ENCODE measurements around the gene GTPBP10. TPM values are rescaled to one million over a fixed set of nuclear protein-coding genes. Genes with fewer than 3 reads are reported as not detected.

The GTPBP10 gene
- total RNA-seq, 5 donors from 2014 or later (not counting 1 experiment from before 2014, with no cell fraction given): 18.4 to 31.8 (median 29.7) TPM

DNA sequence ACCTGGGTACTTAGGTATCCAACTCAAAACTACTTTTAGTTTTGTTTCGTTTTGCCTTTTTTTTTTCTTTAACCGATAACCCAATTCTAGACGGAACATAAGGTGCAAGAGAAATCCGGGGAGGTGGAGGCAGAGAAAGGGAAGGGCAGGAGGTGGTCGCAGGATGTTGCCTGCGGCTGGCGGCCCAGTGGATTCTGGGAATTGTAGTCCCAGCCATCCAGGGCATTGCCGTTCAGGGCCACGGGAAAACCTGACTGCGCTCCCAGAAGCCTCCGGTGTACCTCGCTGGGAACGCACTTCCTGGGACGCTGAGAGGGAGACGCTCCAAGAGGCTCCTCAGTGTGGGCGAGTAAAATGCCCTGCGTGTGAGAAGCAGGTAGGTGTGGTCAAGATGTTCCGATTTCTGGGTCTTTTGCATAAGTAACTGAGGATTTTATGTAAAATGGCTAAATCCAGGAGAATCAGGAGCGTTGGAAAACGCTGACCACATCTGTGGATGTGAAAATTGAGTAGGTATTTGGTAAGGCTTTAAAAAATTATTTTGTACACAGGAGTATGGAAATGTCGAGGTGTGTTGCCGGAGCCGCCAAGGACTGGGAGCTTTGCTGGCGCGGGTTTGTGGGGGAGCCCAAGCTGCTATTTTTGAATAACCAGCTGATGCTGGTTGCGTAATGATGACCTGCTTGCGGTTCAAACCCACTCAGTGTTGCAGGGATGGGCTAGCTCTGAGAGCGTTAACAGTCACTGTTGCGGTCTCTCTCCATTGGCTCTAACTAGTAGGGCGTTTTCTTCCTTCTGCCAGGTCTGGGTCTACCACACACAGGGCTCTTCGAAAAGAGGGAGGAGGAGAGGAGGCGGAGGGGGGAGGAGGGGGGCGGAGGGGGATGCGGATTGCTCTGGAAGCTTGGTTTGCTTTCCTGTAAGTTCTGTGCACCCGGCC, 56.9 kb downstream of the GTPBP10 start, which contains the start of gene CLDN12:
Gene CLDN12, plus strand, starts transcription at position 288 of the 940 bp plus-strand sequence. CDS start 9,216 bp downstream, outside the sequence.
- H3K27me3 Mint-ChIP-seq: peaks cover 0 to 1% of the 10 kb centered on the region in 2 donors
- ChIA-PET CTCF (interaction anchor here (0.6 to 1.7 kb wide), 6 partner anchors 14 to 1622 kb away, joined by 3 to 14 read pairs (median 5); no protein-coding TSS in a partner anchor), POLR2A (interaction anchor here (0.7 to 1.8 kb wide), 3 partner anchors 58 to 176 kb away, joined by 3 to 16 read pairs (median 4); no protein-coding TSS in a partner anchor)
- 0% methylated on average over 24 of the region's 35 CpGs for WGBS (ENCODE audit: insufficient coverage)
- H3K9me3 Mint-ChIP-seq: peaks cover 7 to 22% (median 10%) of the 10 kb centered on the region in 3 donors
- peak within 1 kb of the TSS; percentile 79 to 88 for H3K27ac Mint-ChIP-seq
- no peaks in the 10 kb centered on the region for H3K27me3 ChIP-seq (replicated peaks in 1 of 2; ENCODE audit: control insufficient read depth in 2 of 2, extremely low read depth in 1 of 2, insufficient read depth in 2 of 2, low read length in 1 of 2)
- H3K36me3 Mint-ChIP-seq: peaks cover 5% of the 10 kb centered on the region
- DNase-seq (peak; percentile 13 to 89 (median 77)), ATAC-seq (replicated peaks in 1 of 4) (peak; percentile 91 to 98 (median 96))
- peaks cover 9 to 12% of the 10 kb centered on the region in 2 experiments for H3K4me1 ChIP-seq (ENCODE audit: control insufficient read depth in 1 of 2, extremely low read depth in 1 of 2, insufficient read depth in 2 of 2, low read length in 2 of 2)
- H3K9me3 ChIP-seq: no peaks in the 10 kb centered on the region
- H3K4me3 Mint-ChIP-seq: peak within 1 kb of the TSS; percentile 89 to 96 (median 96)
- H3K27ac ChIP-seq (ENCODE audit: low read length): peak within 1 kb of the TSS; percentile 75
- H3K36me3 ChIP-seq (ENCODE audit: control insufficient read depth in 2 of 2, extremely low read depth in 1 of 2, insufficient read depth in 1 of 2, low read length in 1 of 2): no peaks in the 10 kb centered on the region
- H3K4me1 Mint-ChIP-seq: peaks cover 14 to 22% (median 17%) of the 10 kb centered on the region in 3 donors
- peak within 1 kb of the TSS; percentile 89 to 99 for H3K4me3 ChIP-seq (ENCODE audit: control insufficient read depth in 1 of 2, extremely low read depth in 1 of 2, low read length in 1 of 2)

DNA sequence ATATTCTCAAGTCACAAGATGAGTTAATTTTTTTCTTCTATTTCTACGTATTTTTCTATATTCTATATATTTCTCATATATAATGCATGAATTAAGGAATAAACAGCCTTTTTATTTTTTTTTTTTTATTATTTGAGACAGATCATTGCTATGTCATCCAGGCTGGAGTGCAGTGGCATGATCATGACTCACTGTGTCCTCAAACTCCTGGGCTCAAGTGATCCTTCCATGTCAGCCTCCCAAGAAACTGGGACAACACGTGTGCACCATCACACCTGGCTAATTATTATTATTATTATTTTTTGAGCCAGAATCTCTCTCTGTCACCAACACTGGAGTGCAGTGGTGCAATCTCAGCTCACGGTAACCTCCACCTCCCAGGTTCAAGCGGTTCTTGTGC, 58.3 kb downstream of the GTPBP10 start:
- Mint-ChIP-seq H3K27me3 (peaks cover 0 to 1% of the 10 kb centered on the region in 2 donors), H3K36me3 (peaks cover 6% of the 10 kb centered on the region), H3K4me1 (peaks cover 14 to 22% (median 17%) of the 10 kb centered on the region in 3 donors), H3K27ac (no peak overlapping the region), H3K4me3 (peak overlapping the region; percentile 89 to 96 (median 96)), H3K9me3 (peaks cover 6 to 11% (median 7%) of the 10 kb centered on the region in 3 donors)
- no peak overlapping the region for H3K4me3 ChIP-seq (ENCODE audit: control insufficient read depth in 1 of 2, extremely low read depth in 1 of 2, low read length in 1 of 2)
- POLR2A ChIA-PET: no interaction called here
- DNase-seq: no peak
- no peaks in the 10 kb centered on the region for H3K27me3 ChIP-seq (replicated peaks in 1 of 2; ENCODE audit: control insufficient read depth in 2 of 2, extremely low read depth in 1 of 2, insufficient read depth in 2 of 2, low read length in 1 of 2)
- ATAC-seq (replicated peaks in 1 of 4): no peak
- CTCF ChIA-PET: no interaction called here
- no peaks in the 10 kb centered on the region for H3K36me3 ChIP-seq (ENCODE audit: control insufficient read depth in 2 of 2, extremely low read depth in 1 of 2, insufficient read depth in 1 of 2, low read length in 1 of 2)
- peaks cover 9 to 12% of the 10 kb centered on the region in 2 experiments for H3K4me1 ChIP-seq (ENCODE audit: control insufficient read depth in 1 of 2, extremely low read depth in 1 of 2, insufficient read depth in 2 of 2, low read length in 2 of 2)
- H3K9me3 ChIP-seq: no peaks in the 10 kb centered on the region
- no CpG with 5 or more reads among the region's 4 CpGs for WGBS (ENCODE audit: insufficient coverage)
- no peak overlapping the region for H3K27ac ChIP-seq (ENCODE audit: low read length)

DNA sequence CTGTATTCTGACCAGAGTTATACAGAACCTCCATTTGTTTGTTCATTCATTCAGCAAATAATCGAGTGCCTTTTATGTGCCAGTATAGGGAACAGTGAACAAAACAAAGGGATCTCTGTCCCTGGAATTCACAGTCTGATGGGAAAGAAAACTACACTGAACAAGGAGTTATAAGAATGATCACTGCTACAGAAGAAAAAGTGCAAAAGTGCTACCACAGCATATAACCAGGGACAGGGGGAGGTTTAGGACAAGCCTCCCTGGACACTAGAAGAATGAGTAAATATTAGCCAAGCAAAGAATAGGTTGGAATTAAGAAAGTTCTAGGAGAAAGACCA, 60.9 kb downstream of the GTPBP10 start:
- DNase-seq (no peak), ATAC-seq (replicated peaks in 1 of 4) (no peak)
- H3K4me1 ChIP-seq (ENCODE audit: control insufficient read depth in 1 of 2, extremely low read depth in 1 of 2, insufficient read depth in 2 of 2, low read length in 2 of 2): peaks cover 9 to 12% of the 10 kb centered on the region in 2 experiments
- peaks cover 0 to 1% of the 10 kb centered on the region in 2 donors for H3K27me3 Mint-ChIP-seq
- POLR2A ChIA-PET: no interaction called here
- no peaks in the 10 kb centered on the region for H3K9me3 Mint-ChIP-seq
- peaks cover 6% of the 10 kb centered on the region for H3K36me3 Mint-ChIP-seq
- no CpG with 5 or more reads among the region's 1 CpG for WGBS (ENCODE audit: insufficient coverage)
- CTCF ChIA-PET: no interaction called here
- H3K27me3 ChIP-seq (replicated peaks in 1 of 2; ENCODE audit: control insufficient read depth in 2 of 2, extremely low read depth in 1 of 2, insufficient read depth in 2 of 2, low read length in 1 of 2): no peaks in the 10 kb centered on the region
- H3K4me3 ChIP-seq (ENCODE audit: control insufficient read depth in 1 of 2, extremely low read depth in 1 of 2, low read length in 1 of 2): no peak overlapping the region
- no peak overlapping the region for H3K27ac Mint-ChIP-seq
- no peaks in the 10 kb centered on the region for H3K36me3 ChIP-seq (ENCODE audit: control insufficient read depth in 2 of 2, extremely low read depth in 1 of 2, insufficient read depth in 1 of 2, low read length in 1 of 2)
- no peaks in the 10 kb centered on the region for H3K9me3 ChIP-seq
- H3K4me3 Mint-ChIP-seq: no peak overlapping the region
- H3K27ac ChIP-seq (ENCODE audit: low read length): no peak overlapping the region
- H3K4me1 Mint-ChIP-seq: peaks cover 14 to 22% (median 17%) of the 10 kb centered on the region in 3 donors

DNA sequence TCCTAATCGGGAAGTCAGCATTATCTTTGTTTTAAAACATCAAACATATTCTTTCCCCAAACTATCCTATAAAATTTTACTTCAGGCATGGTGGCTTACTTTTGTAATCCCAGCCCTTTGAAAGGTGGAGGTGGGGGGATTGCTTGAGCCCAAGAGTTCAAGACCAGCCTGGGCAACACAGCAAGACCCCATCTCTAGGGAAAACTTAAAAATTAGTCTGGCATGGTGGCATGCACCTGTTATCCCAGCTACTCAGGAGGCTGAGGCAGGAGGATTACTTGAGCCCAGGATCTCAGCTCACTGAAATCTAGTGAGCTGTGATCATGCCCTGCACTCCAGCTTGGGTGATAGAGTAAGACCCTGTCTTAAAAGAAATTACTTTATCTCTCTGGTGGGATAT, 61.6 kb downstream of the GTPBP10 start:
- no peak for DNase-seq
- ChIA-PET POLR2A (no interaction called here), CTCF (interaction anchor here in 1 of 2 donors (0.9 to 1.1 kb wide), 2 partner anchors 12 to 62 kb away, joined by 3 to 4 read pairs; no protein-coding TSS in a partner anchor)
- Mint-ChIP-seq H3K27me3 (peaks cover 0 to 1% of the 10 kb centered on the region in 2 donors), H3K9me3 (no peaks in the 10 kb centered on the region), H3K4me3 (no peak overlapping the region), H3K36me3 (peaks cover 6% of the 10 kb centered on the region), H3K27ac (no peak overlapping the region), H3K4me1 (peaks cover 10 to 15% (median 14%) of the 10 kb centered on the region in 3 donors)
- WGBS (ENCODE audit: insufficient coverage): no CpG with 5 or more reads among the region's 1 CpG
- no peak for ATAC-seq (replicated peaks in 1 of 4)
- no peak overlapping the region for H3K4me3 ChIP-seq (ENCODE audit: control insufficient read depth in 1 of 2, extremely low read depth in 1 of 2, low read length in 1 of 2)
- peaks cover 6 to 11% of the 10 kb centered on the region in 2 experiments for H3K4me1 ChIP-seq (ENCODE audit: control insufficient read depth in 1 of 2, extremely low read depth in 1 of 2, insufficient read depth in 2 of 2, low read length in 2 of 2)
- no peaks in the 10 kb centered on the region for H3K9me3 ChIP-seq
- no peak overlapping the region for H3K27ac ChIP-seq (ENCODE audit: low read length)
- no peaks in the 10 kb centered on the region for H3K36me3 ChIP-seq (ENCODE audit: control insufficient read depth in 2 of 2, extremely low read depth in 1 of 2, insufficient read depth in 1 of 2, low read length in 1 of 2)
- no peaks in the 10 kb centered on the region for H3K27me3 ChIP-seq (replicated peaks in 1 of 2; ENCODE audit: control insufficient read depth in 2 of 2, extremely low read depth in 1 of 2, insufficient read depth in 2 of 2, low read length in 1 of 2)

DNA sequence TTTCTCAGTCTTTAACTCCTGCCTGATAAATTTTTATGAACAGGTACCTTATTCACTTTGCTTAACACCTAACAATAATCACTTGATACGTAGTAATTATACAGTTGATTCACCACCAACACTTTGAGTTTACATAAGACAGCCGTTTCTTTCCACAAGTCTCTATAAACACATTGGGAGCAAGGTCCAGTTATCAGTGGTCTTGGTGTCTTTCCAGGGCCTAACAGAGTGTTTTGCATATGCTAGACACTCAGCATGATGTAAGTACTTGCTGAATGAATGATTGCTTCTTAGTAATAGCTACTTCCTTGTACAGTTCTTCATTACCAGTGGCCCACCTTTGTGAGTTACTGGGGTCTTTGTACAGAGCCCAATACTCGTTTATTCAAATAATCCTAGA, 63.2 kb downstream of the GTPBP10 start:
- ChIA-PET CTCF (interaction anchor here in 1 of 2 donors (1.8 kb wide), 1 partner anchor 64 kb away, joined by 3 read pairs; the partner anchor contains the start of gene GTPBP10), POLR2A (no interaction called here)
- H3K27me3 Mint-ChIP-seq: no peaks in the 10 kb centered on the region
- H3K4me3 Mint-ChIP-seq: no peak overlapping the region
- Histone ChIP-seq H3K4me3 (ENCODE audit: control insufficient read depth in 1 of 2, extremely low read depth in 1 of 2, low read length in 1 of 2) (no peak overlapping the region), H3K36me3 (ENCODE audit: control insufficient read depth in 2 of 2, extremely low read depth in 1 of 2, insufficient read depth in 1 of 2, low read length in 1 of 2) (no peaks in the 10 kb centered on the region), H3K9me3 (no peaks in the 10 kb centered on the region), H3K27ac (ENCODE audit: low read length) (no peak overlapping the region), H3K4me1 (ENCODE audit: control insufficient read depth in 1 of 2, extremely low read depth in 1 of 2, insufficient read depth in 2 of 2, low read length in 2 of 2) (peaks cover 0 to 4% of the 10 kb centered on the region in 2 experiments), H3K27me3 (replicated peaks in 1 of 2; ENCODE audit: control insufficient read depth in 2 of 2, extremely low read depth in 1 of 2, insufficient read depth in 2 of 2, low read length in 1 of 2) (no peaks in the 10 kb centered on the region)
- H3K9me3 Mint-ChIP-seq: no peaks in the 10 kb centered on the region
- peaks cover 0 to 4% (median 0%) of the 10 kb centered on the region in 3 donors for H3K4me1 Mint-ChIP-seq
- ATAC-seq (replicated peaks in 1 of 4) (no peak), DNase-seq (no peak)
- no peak overlapping the region for H3K27ac Mint-ChIP-seq
- 100% methylated on average over 1 of the region's 3 CpGs for WGBS (ENCODE audit: insufficient coverage)
- peaks cover 6% of the 10 kb centered on the region for H3K36me3 Mint-ChIP-seq

DNA sequence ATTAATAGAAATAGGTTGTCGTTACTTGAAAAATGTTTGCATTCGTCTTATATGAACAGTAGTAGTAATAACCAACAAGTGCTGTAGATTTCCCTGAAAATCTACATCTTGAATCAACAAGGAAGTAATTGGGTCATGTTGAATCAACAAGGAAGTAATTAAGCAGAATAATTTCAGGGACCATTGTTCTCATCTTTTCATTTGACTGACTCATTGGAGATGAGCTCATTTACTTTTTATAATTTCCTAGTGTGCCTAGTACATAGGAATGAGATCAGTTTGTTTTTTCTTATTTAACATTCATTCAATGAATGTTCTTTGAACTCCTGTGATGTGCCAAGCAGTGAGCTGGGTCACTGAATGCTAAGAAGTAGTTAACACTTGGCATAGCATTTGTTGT, 65.0 kb downstream of the GTPBP10 start:
- DNase-seq (no peak), ATAC-seq (replicated peaks in 1 of 4) (no peak)
- Histone ChIP-seq H3K27ac (ENCODE audit: low read length) (no peak overlapping the region), H3K4me3 (ENCODE audit: control insufficient read depth in 1 of 2, extremely low read depth in 1 of 2, low read length in 1 of 2) (no peak overlapping the region), H3K36me3 (ENCODE audit: control insufficient read depth in 2 of 2, extremely low read depth in 1 of 2, insufficient read depth in 1 of 2, low read length in 1 of 2) (no peaks in the 10 kb centered on the region), H3K9me3 (no peaks in the 10 kb centered on the region), H3K4me1 (ENCODE audit: control insufficient read depth in 1 of 2, extremely low read depth in 1 of 2, insufficient read depth in 2 of 2, low read length in 2 of 2) (no peaks in the 10 kb centered on the region), H3K27me3 (replicated peaks in 1 of 2; ENCODE audit: control insufficient read depth in 2 of 2, extremely low read depth in 1 of 2, insufficient read depth in 2 of 2, low read length in 1 of 2) (no peaks in the 10 kb centered on the region)
- ChIA-PET CTCF (interaction anchor here (0.9 to 1.4 kb wide), 2 partner anchors 17 to 20 kb away, joined by 3 read pairs; no protein-coding TSS in a partner anchor), POLR2A (no interaction called here)
- no CpG with 5 or more reads among the region's 2 CpGs for WGBS (ENCODE audit: insufficient coverage)
- Mint-ChIP-seq H3K27ac (no peak overlapping the region), H3K9me3 (no peaks in the 10 kb centered on the region), H3K27me3 (no peaks in the 10 kb centered on the region), H3K36me3 (peaks cover 6% of the 10 kb centered on the region), H3K4me3 (no peak overlapping the region), H3K4me1 (no peaks in the 10 kb centered on the region)

All from T-cell (primary cell).